ENCODE results near the gene SPAG9. TPM values are rescaled to one million over a fixed set of nuclear protein-coding genes. Genes with fewer than 3 reads are reported as not detected.
"Not testable (repeated sequence)": the region's sequence is repeated elsewhere in the genome, so short reads cannot be mapped to it uniquely, and the experiment has no call there.

The SPAG9 gene
- total and polyA plus RNA-seq, 7 donors: 21.6 to 79.9 (median 74.3) TPM

GRCh38 chr17:51112303-51113222 lies 8.1 kb downstream of the SPAG9 start:
- peak in 1 of 4 donors; percentile 43 for TF ChIP-seq POLR2AphosphoS5 (IDR thresholded peaks at IDR 0.05)
- peak; percentile 88 for DNase-seq
- H3K4me1 ChIP-seq: peaks cover 0 to 28% (median 11%) of the 10 kb centered on the region in 4 donors
- H3K27ac ChIP-seq: peak overlapping the region in 3 of 4 donors; percentile 1 to 39 (median 26)
- 85% methylated on average over 16 of the region's 16 CpGs for WGBS, 2 donors
- H3K4me3 ChIP-seq; H3K9me3 ChIP-seq; H3K36me3 ChIP-seq; H3K27me3 ChIP-seq; intact Hi-C loops (cut with DNase I): not testable (repeated sequence)

DNA sequence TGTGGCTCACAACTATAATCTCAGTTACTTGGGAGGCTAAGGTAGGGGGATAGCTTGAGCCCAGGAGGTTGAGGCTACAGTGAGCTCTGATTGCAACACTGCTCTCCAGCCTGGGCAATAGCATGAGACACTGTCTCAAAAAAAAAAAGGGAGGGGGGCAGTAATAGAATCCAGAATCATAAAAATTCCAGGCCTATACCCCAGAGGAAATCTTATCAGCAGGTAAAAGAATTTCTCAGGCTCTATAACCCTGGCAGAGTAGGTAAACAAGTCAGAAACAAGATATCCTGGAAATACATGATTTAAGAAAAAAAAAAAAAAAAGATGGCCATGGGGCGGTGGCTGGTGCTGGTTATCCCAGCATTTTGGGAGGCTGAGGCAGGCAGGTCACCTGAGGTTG lies 12.9 kb downstream of the SPAG9 start:
- peaks cover 0 to 40% (median 20%) of the 10 kb centered on the region in 4 donors for H3K4me1 ChIP-seq
- WGBS, 2 donors: 40 to 78% methylated on average over 1 of the region's 1 CpG

DNA sequence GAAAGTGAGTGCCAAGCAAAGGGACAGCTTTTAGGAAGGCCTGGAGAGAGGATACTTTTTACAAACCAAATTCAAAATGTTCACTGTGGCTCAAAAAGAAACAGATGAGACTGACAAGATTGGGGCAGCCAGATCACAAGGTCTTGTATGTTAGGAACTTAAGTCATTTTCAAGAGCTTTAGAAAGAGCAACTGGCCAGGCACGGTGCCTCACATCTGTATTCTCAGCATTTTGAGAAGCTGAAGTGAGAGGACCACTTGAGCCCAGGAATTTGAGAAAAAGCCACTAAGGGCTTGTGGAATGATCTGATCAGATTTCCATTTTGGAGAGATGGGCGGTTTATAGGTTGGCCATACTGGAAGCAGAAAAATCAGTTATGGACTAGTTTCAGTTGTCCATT lies 17.2 kb downstream of the SPAG9 start:
- WGBS, 2 donors: 84 to 90% methylated on average over 2 of the region's 2 CpGs
- Histone ChIP-seq H3K4me3 (no peak overlapping the region), H3K36me3 (no peaks in the 10 kb centered on the region), H3K27me3 (no peaks in the 10 kb centered on the region), H3K27ac (peak overlapping the region in 1 of 4 donors; percentile 5), H3K4me1 (peaks cover 0 to 32% (median 17%) of the 10 kb centered on the region in 4 donors), H3K9me3 (no peaks in the 10 kb centered on the region)
- DNase-seq: no peak
- intact Hi-C loops (cut with DNase I): no loop called here
- TF ChIP-seq EP300 (IDR thresholded peaks at IDR 0.05) (no peak), CTCF (IDR thresholded peaks at IDR 0.05) (no peak)

More for the DNA sequence above, 12.9 kb downstream of the SPAG9 start:
- no peak for DNase-seq
- intact Hi-C loops (cut with DNase I): no loop called here
- H3K4me3 ChIP-seq: no peak overlapping the region
- H3K27me3 ChIP-seq: no peaks in the 10 kb centered on the region
- no peak overlapping the region for H3K27ac ChIP-seq
- no peaks in the 10 kb centered on the region for H3K36me3 ChIP-seq
- H3K9me3 ChIP-seq: no peaks in the 10 kb centered on the region
- TF ChIP-seq EP300 (IDR thresholded peaks at IDR 0.05): no peak
- TF ChIP-seq POLR2AphosphoS5 (IDR thresholded peaks at IDR 0.05): no peak
- no peak for TF ChIP-seq CTCF (IDR thresholded peaks at IDR 0.05)
- no peak for TF ChIP-seq POLR2A (IDR thresholded peaks at IDR 0.05)

DNA sequence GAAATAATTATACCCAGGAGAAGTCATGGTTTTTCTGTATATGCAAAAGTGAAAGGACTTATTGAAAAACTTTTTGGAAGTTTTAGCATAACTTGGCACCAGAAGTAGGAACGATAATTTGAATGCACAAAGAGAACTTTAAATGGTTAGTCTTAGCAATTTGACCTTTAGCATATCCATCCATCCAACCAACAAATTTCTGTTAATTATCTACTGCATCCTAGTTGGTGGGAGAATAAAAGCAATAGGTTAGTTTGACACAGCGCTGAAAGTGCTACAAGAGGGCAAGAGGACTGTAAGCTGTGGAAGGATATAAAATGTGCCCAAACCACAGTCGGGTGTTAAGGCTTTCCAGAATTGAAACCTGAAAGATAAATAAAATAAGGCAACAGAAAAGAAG lies 17.6 kb downstream of the SPAG9 start:
- Histone ChIP-seq H3K9me3 (no peaks in the 10 kb centered on the region), H3K27ac (peak overlapping the region in 1 of 4 donors; percentile 5), H3K4me1 (peaks cover 0 to 32% (median 17%) of the 10 kb centered on the region in 4 donors)

More for the DNA sequence above, 17.6 kb downstream of the SPAG9 start:
- Histone ChIP-seq H3K36me3 (no peaks in the 10 kb centered on the region), H3K27me3 (no peaks in the 10 kb centered on the region), H3K4me3 (no peak overlapping the region)
- TF ChIP-seq POLR2A (IDR thresholded peaks at IDR 0.05) (no peak), EP300 (IDR thresholded peaks at IDR 0.05) (no peak), POLR2AphosphoS5 (IDR thresholded peaks at IDR 0.05) (no peak), CTCF (IDR thresholded peaks at IDR 0.05) (no peak)
- intact Hi-C loops (cut with DNase I): no loop called here
- DNase-seq: no peak
- 13 to 53% methylated on average over 3 of the region's 3 CpGs for WGBS, 2 donors

Data from sigmoid colon (tissue), 7 donors.